ENCODE measurements around the gene PTPDC1. TPM values are rescaled to one million over a fixed set of nuclear protein-coding genes. Genes with fewer than 3 reads are reported as not detected.
"Not testable (repeated sequence)": the region's sequence is repeated elsewhere in the genome, so short reads cannot be mapped to it uniquely, and the experiment has no call there.

Gene PTPDC1
- total and polyA plus RNA-seq, 5 donors, result 6.1 to 13.8 (median 10.9) TPM

DNA sequence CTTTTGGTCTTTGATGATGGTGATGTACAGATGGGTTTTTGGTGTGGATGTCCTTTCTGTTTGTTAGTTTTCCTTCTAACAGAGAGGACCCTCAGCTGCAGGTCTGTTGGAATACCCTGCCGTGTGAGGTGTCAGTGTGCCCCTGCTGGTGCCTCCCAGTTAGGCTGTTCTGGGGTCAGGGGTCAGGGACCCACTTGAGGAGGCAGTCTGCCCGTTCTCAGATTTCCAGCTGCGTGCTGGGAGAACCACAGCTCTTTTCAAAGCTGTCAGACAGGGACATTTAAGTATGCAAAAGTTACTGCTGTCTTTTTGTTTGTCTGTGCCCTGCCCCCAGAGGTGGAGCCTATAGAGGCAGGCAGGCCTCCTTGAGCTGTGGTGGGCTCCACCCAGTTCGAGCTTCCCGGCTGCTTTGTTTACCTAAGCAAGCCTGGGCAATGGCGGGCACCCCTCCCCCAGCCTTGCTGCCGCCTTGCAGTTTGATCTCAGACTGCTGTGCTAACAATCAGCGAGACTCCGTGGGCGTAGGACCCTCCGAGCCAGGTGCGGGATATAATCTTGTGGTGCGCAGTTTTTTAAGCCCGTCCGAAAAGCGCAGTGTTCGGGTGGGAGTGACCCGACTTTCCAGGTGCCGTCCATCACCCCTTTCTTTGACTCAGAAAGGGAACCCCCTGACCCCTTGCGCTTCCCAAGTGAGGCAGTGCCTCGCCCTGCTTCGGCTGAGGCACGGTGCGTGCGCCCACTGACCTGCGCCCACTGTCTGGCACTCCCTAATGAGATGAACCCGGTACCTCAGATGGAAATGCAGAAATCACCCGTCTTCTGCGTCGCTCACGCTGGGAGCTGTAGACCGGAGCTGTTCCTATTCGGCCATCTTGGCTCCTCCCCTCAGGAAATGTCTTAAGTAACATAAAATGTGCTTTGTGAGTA, 10.2 kb downstream of the PTPDC1 start:
- H3K27me3 ChIP-seq (ENCODE audit: control insufficient read depth, insufficient read depth); ATAC-seq; H3K9me3 ChIP-seq (ENCODE audit: control insufficient read depth, low read length); intact Hi-C loops (cut with DNase I); DNase-seq; H3K4me3 ChIP-seq (ENCODE audit: low read length); H3K4me1 ChIP-seq (ENCODE audit: control insufficient read depth, insufficient read depth, low read length); H3K27ac ChIP-seq (ENCODE audit: low read length): not testable (repeated sequence)
- 89% methylated on average over 30 of the region's 33 CpGs for WGBS

GRCh38 chr9:94096819-94097577, 12.7 kb downstream of the PTPDC1 start:
- no peaks in the 10 kb centered on the region for H3K9me3 ChIP-seq (ENCODE audit: control insufficient read depth, low read length)
- H3K27me3 ChIP-seq (ENCODE audit: control insufficient read depth, insufficient read depth), result no peaks in the 10 kb centered on the region
- WGBS, result 97% methylated on average over 9 of the region's 9 CpGs
- no peak for DNase-seq
- H3K4me3 ChIP-seq (ENCODE audit: low read length), result no peak overlapping the region
- H3K4me1 ChIP-seq (ENCODE audit: control insufficient read depth, insufficient read depth, low read length), result no peaks in the 10 kb centered on the region
- intact Hi-C loops (cut with DNase I), result no loop called here
- no peak for ATAC-seq
- H3K27ac ChIP-seq (ENCODE audit: low read length), result no peak overlapping the region

DNA sequence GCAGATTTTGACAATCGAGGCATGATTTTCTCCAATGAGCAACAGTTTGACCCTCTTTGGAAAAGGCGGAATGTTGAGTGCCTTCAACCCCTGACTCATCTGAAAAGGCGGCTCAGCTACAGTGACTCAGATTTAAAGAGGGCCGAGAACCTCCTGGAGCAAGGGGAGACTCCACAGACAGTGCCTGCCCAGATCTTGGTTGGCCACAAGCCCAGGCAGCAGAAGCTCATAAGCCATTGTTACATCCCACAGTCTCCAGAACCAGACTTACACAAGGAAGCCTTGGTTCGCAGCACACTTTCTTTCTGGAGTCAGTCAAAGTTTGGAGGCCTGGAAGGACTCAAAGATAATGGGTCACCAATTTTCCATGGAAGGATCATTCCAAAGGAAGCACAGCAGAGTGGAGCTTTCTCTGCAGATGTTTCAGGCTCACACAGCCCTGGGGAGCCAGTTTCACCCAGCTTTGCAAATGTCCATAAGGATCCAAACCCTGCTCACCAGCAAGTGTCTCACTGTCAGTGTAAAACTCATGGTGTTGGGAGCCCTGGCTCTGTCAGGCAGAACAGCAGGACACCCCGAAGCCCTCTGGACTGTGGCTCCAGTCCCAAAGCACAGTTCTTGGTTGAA, 13.6 kb downstream of the PTPDC1 start:
- no peak for ATAC-seq

GRCh38 chr9:94100152-94100879, 16.1 kb downstream of the PTPDC1 start:
- ATAC-seq (no peak), DNase-seq (no peak)
- 77% methylated on average over 2 of the region's 2 CpGs for WGBS
- no peak overlapping the region for H3K4me3 ChIP-seq (ENCODE audit: low read length)
- H3K27me3 ChIP-seq (ENCODE audit: control insufficient read depth, insufficient read depth), result no peaks in the 10 kb centered on the region
- H3K27ac ChIP-seq (ENCODE audit: low read length), result no peak overlapping the region
- H3K4me1 ChIP-seq (ENCODE audit: control insufficient read depth, insufficient read depth, low read length), result no peaks in the 10 kb centered on the region
- no peaks in the 10 kb centered on the region for H3K9me3 ChIP-seq (ENCODE audit: control insufficient read depth, low read length)
- intact Hi-C loops (cut with DNase I), result no loop called here

More for the DNA sequence above, 13.6 kb downstream of the PTPDC1 start:
- 87% methylated on average over 6 of the region's 6 CpGs for WGBS
- H3K4me3 ChIP-seq (ENCODE audit: low read length), result no peak overlapping the region
- H3K9me3 ChIP-seq (ENCODE audit: control insufficient read depth, low read length), result no peaks in the 10 kb centered on the region
- H3K4me1 ChIP-seq (ENCODE audit: control insufficient read depth, insufficient read depth, low read length), result no peaks in the 10 kb centered on the region
- no peak overlapping the region for H3K27ac ChIP-seq (ENCODE audit: low read length)
- intact Hi-C loops (cut with DNase I), result no loop called here
- no peaks in the 10 kb centered on the region for H3K27me3 ChIP-seq (ENCODE audit: control insufficient read depth, insufficient read depth)
- DNase-seq, result no peak

DNA sequence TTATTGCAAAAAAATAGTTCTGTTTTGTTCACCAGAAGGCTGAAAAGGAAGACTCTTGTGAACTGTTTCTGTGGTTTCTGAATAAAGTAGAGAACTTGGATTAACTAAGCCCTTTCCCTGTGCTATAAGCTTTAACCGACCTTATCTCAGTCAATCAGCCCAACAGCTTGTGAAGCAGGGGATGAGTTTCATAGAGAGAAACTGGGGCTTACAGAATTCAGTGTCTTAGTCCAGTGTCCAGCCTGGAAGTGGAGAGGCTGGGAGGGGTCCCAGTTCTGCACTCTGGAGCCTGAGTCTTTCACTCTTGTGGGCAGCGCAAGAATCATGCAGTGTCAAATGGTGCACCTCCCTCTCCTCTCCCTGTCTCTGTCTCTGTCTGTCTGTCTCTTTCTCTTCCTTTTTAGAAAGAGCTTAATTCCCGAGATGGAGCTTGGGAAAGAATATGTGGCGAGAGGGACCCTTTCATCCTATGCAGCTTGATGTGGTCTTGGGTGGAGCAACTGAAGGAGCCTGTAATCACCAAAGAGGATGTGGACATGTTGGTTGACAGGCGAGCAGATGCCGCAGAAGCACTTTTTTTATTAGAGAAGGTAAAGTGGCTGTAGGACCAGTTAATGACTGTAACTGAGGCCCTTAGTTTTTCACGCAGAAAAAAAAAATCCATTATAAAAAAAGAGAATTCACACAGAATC, 17.0 kb downstream of the PTPDC1 start:
- intact Hi-C loops (cut with DNase I), result no loop called here
- Histone ChIP-seq H3K4me3 (ENCODE audit: low read length) (no peak overlapping the region), H3K27ac (ENCODE audit: low read length) (no peak overlapping the region), H3K4me1 (ENCODE audit: control insufficient read depth, insufficient read depth, low read length) (no peaks in the 10 kb centered on the region), H3K9me3 (ENCODE audit: control insufficient read depth, low read length) (no peaks in the 10 kb centered on the region), H3K27me3 (ENCODE audit: control insufficient read depth, insufficient read depth) (no peaks in the 10 kb centered on the region)
- 91% methylated on average over 7 of the region's 7 CpGs for WGBS
- ATAC-seq (no peak), DNase-seq (no peak)

DNA sequence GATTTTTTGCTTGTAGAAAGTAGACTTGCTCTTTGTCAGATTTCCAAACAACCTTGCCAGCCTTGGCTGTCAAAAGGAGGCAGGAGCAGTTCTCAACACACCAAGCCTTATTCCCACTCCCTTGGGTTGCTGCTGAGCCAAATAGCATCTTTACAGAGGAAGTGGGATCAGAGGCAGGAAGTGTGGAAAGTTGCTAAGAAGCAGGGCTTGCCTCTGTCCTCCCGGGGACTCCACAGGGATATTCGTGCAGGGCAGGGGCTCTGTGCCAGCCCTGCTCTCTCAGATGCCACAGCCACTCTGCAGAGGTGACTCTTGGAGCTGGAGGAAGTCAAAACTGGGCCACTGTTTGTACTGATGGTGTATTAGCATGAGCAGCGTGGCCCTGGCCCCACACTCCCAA, 24.3 kb downstream of the PTPDC1 start:
- Histone ChIP-seq H3K27me3 (ENCODE audit: control insufficient read depth, insufficient read depth) (no peaks in the 10 kb centered on the region), H3K9me3 (ENCODE audit: control insufficient read depth, low read length) (no peaks in the 10 kb centered on the region), H3K4me1 (ENCODE audit: control insufficient read depth, insufficient read depth, low read length) (no peaks in the 10 kb centered on the region), H3K4me3 (ENCODE audit: low read length) (no peak overlapping the region), H3K27ac (ENCODE audit: low read length) (no peak overlapping the region)
- ATAC-seq, result peak; percentile 82 to 88
- 29% methylated on average over 3 of the region's 3 CpGs for WGBS
- intact Hi-C loops (cut with DNase I), result no loop called here
- peak; percentile 52 to 79 (median 64) for DNase-seq

DNA sequence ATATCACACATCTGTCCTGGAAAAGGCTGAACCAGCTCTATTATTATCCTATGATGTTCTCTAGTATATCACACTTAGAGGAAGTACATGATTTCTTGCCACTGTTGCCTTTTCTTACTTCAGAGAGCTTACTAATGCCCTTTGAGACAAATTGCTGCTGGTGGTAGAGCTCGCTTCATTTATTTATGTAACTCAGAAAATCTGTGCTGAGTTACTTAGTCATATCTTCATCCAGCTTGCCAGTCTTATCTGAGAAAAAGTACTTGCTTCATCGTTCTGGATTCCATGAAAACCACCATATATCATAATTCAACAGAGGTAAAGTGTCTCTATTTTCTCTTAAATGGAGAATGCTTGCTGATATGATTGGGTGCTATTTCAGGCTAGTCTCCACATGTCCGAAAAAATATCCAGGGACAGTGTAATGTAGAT, 26.6 kb downstream of the PTPDC1 start:
- intact Hi-C loops (cut with DNase I), result no loop called here
- no peaks in the 10 kb centered on the region for H3K27me3 ChIP-seq (ENCODE audit: control insufficient read depth, insufficient read depth)
- no peak overlapping the region for H3K27ac ChIP-seq (ENCODE audit: low read length)
- DNase-seq (no peak), ATAC-seq (no peak)
- no peaks in the 10 kb centered on the region for H3K4me1 ChIP-seq (ENCODE audit: control insufficient read depth, insufficient read depth, low read length)
- H3K9me3 ChIP-seq (ENCODE audit: control insufficient read depth, low read length), result no peaks in the 10 kb centered on the region
- no peak overlapping the region for H3K4me3 ChIP-seq (ENCODE audit: low read length)
- WGBS, result 65% methylated on average over 3 of the region's 3 CpGs

DNA sequence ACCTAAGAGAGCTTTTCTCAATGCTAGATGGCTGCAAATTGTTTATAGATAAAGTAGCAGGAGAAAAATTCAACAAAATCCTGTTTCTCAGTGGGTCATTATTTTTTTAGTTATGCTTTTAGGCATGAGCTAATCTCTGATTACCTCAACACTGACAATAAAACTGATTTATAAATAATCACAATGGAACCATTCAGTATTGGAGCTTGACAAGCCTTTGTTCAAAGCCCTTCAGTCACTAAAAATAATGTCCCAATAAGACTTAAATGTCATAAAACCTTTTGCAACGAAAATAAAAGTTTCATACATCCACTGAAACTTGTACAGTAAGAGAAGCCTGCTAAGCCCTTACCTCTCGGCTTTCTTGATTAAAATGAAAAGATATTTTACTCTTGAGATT, 27.2 kb downstream of the PTPDC1 start:
- no peaks in the 10 kb centered on the region for H3K4me1 ChIP-seq (ENCODE audit: control insufficient read depth, insufficient read depth, low read length)
- intact Hi-C loops (cut with DNase I), result no loop called here
- WGBS, result 78% methylated on average over 2 of the region's 2 CpGs
- H3K27me3 ChIP-seq (ENCODE audit: control insufficient read depth, insufficient read depth), result no peaks in the 10 kb centered on the region
- H3K4me3 ChIP-seq (ENCODE audit: low read length), result no peak overlapping the region
- no peaks in the 10 kb centered on the region for H3K9me3 ChIP-seq (ENCODE audit: control insufficient read depth, low read length)
- ATAC-seq, result no peak
- DNase-seq, result no peak
- no peak overlapping the region for H3K27ac ChIP-seq (ENCODE audit: low read length)

DNA sequence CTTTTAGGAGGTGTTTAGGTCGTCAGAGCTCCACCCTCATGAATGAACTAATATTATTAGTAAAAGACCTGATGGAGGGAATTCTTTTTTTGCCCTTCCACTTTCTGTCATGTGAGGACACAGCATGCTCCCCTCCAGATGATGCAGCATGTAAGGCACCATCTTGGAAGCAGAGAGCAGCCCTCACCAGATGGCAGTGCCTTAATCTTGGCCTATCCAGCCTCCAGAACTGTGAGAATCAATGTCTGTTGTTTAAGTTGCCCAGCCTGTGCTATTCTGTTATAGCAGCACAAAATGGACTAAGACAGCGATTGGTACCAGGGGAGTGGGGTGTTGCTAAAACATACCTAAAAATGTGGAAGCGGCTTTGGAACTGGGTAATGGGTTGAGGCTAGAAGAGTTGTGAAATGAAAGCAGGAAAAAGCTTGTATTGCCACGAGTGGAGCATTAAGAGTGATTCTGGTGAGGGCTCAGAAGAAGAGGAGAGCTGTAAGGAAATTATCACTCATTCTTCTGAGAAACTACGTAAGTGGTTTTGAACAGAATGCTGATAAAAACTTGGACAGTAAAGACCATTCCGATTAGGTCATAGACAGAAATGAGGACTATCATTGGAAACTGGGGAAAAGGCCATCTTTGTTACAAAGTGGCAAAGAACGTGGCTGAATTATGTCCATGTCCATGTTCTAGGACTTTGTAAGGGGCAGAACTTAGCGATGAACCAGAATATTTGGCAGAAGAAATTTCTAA, 28.6 kb downstream of the PTPDC1 start:
- ATAC-seq, result peak; percentile 47 to 86
- WGBS, result 78% methylated on average over 8 of the region's 8 CpGs
- no peaks in the 10 kb centered on the region for H3K4me1 ChIP-seq (ENCODE audit: control insufficient read depth, insufficient read depth, low read length)

GRCh38 chr9:94120088-94120487, 35.8 kb downstream of the PTPDC1 start:
- H3K27me3 ChIP-seq (ENCODE audit: control insufficient read depth, insufficient read depth); H3K27ac ChIP-seq (ENCODE audit: low read length); H3K9me3 ChIP-seq (ENCODE audit: control insufficient read depth, low read length); ATAC-seq; DNase-seq; H3K4me1 ChIP-seq (ENCODE audit: control insufficient read depth, insufficient read depth, low read length); intact Hi-C loops (cut with DNase I); H3K4me3 ChIP-seq (ENCODE audit: low read length): not testable (repeated sequence)
- WGBS, result 86% methylated on average over 7 of the region's 7 CpGs

More for the DNA sequence above, 28.6 kb downstream of the PTPDC1 start:
- no peaks in the 10 kb centered on the region for H3K27me3 ChIP-seq (ENCODE audit: control insufficient read depth, insufficient read depth)
- DNase-seq, result no peak
- no peaks in the 10 kb centered on the region for H3K9me3 ChIP-seq (ENCODE audit: control insufficient read depth, low read length)
- no peak overlapping the region for H3K4me3 ChIP-seq (ENCODE audit: low read length)
- peak overlapping the region; percentile 17 for H3K27ac ChIP-seq (ENCODE audit: low read length)
- intact Hi-C loops (cut with DNase I), result no loop called here
